ENCODE measurements around the gene BTBD9. TPM values are rescaled to one million over a fixed set of nuclear protein-coding genes. Genes with fewer than 3 reads are reported as not detected.
A peak's percentile ranks its signal among the peaks of the same experiment; 100 is the strongest.

BTBD9 gene
- total RNA-seq, result 10 to 100 TPM in 3 of 4 donors, 1 to 10 TPM in 1; 8.6 to 34.1 (median 30.8) TPM

GRCh38 chr6:38639498-38640215 is at the start of gene BTBD9:
Gene BTBD9 (minus strand): TSS chr6:38639929.
- peak within 1 kb of the TSS; percentile 71 to 89 (median 84) for H3K4me3 ChIP-seq
- in situ Hi-C loops (cut with MboI; ENCODE audit: low pct_ligation_motif_present in 1 of 4, low pct_unique_long_range_greater_than_20kb in 1 of 4, low sequenced_read_pairs in 3 of 4) (no loop called here), intact Hi-C loops (cut with DNase I; ENCODE audit: low total_unique reads) (no loop called here)
- peak; percentile 85 for DNase-seq
- H3K4me1 ChIP-seq, result peaks cover 4 to 31% (median 18%) of the 10 kb centered on the region in 4 donors
- H3K27me3 ChIP-seq, result no peaks in the 10 kb centered on the region
- no peaks in the 10 kb centered on the region for H3K9me3 ChIP-seq
- no peaks in the 10 kb centered on the region for H3K36me3 ChIP-seq
- H3K27ac ChIP-seq, result peak within 1 kb of the TSS; percentile 91 to 95 (median 92)
- 0% methylated on average over 46 of the region's 82 CpGs; no CpG with 5 or more reads in 1 of the 2 donors for WGBS, 2 donors (ENCODE audit: low coverage in 1 of 2)
- TF ChIP-seq CTCF (IDR thresholded peaks at IDR 0.05), result peak in 1 of 5 experiments; percentile 5
- TF ChIP-seq POLR2AphosphoS5 (IDR thresholded peaks at IDR 0.05), result peak; percentile 48 to 61 (median 55)
- TF ChIP-seq EP300 (IDR thresholded peaks at IDR 0.05; ENCODE audit: low read depth), result no peak
- peak; percentile 69 for TF ChIP-seq POLR2A (IDR thresholded peaks at IDR 0.05)

GRCh38 chr6:38688579-38689087 is 48.9 kb upstream of the BTBD9 start:
- H3K27me3 ChIP-seq, result no peaks in the 10 kb centered on the region
- TF ChIP-seq EP300 (IDR thresholded peaks at IDR 0.05; ENCODE audit: low read depth) (no peak), POLR2A (IDR thresholded peaks at IDR 0.05) (no peak), POLR2AphosphoS5 (IDR thresholded peaks at IDR 0.05) (no peak), CTCF (IDR thresholded peaks at IDR 0.05) (no peak)
- peak overlapping the region in 2 of 4 donors; percentile 12 to 31 for H3K27ac ChIP-seq
- peaks cover 0 to 23% (median 8%) of the 10 kb centered on the region in 4 donors for H3K4me1 ChIP-seq
- peak; percentile 27 for DNase-seq
- H3K9me3 ChIP-seq, result no peaks in the 10 kb centered on the region
- no peak overlapping the region for H3K4me3 ChIP-seq
- in situ Hi-C loops (cut with MboI; ENCODE audit: low pct_ligation_motif_present in 1 of 4, low pct_unique_long_range_greater_than_20kb in 1 of 4, low sequenced_read_pairs in 3 of 4) (no loop called here), intact Hi-C loops (cut with DNase I; ENCODE audit: low total_unique reads) (no loop called here)
- H3K36me3 ChIP-seq, result peaks cover 0 to 7% (median 0%) of the 10 kb centered on the region in 4 donors
- 15 to 34% methylated on average over 5 to 6 of the region's 6 CpGs for WGBS, 2 donors (ENCODE audit: low coverage in 1 of 2)

GRCh38 chr6:38687549-38687948 is 47.8 kb upstream of the BTBD9 start:
- no peaks in the 10 kb centered on the region for H3K27me3 ChIP-seq
- DNase-seq, result no peak
- intact Hi-C loops (cut with DNase I; ENCODE audit: low total_unique reads) (no loop called here), in situ Hi-C loops (cut with MboI; ENCODE audit: low pct_ligation_motif_present in 1 of 4, low pct_unique_long_range_greater_than_20kb in 1 of 4, low sequenced_read_pairs in 3 of 4) (no loop called here)
- no peak for TF ChIP-seq CTCF (IDR thresholded peaks at IDR 0.05)
- no peak for TF ChIP-seq POLR2AphosphoS5 (IDR thresholded peaks at IDR 0.05)
- no peak for TF ChIP-seq POLR2A (IDR thresholded peaks at IDR 0.05)
- H3K4me1 ChIP-seq, result peaks cover 0 to 23% (median 8%) of the 10 kb centered on the region in 4 donors
- H3K36me3 ChIP-seq, result peaks cover 0 to 17% (median 3%) of the 10 kb centered on the region in 4 donors
- no peaks in the 10 kb centered on the region for H3K9me3 ChIP-seq
- no peak overlapping the region for H3K4me3 ChIP-seq
- 100% methylated on average over 1 of the region's 1 CpG for WGBS, 2 donors (ENCODE audit: low coverage in 1 of 2)
- no peak overlapping the region for H3K27ac ChIP-seq

GRCh38 chr6:38687043-38687353 is 47.3 kb upstream of the BTBD9 start:
- 93 to 100% methylated on average over 1 to 2 of the region's 2 CpGs for WGBS, 2 donors (ENCODE audit: low coverage in 1 of 2)
- peaks cover 0 to 22% (median 5%) of the 10 kb centered on the region in 4 donors for H3K36me3 ChIP-seq
- no peak overlapping the region for H3K4me3 ChIP-seq
- no peak overlapping the region for H3K27ac ChIP-seq
- no peak for DNase-seq
- no peaks in the 10 kb centered on the region for H3K9me3 ChIP-seq
- no peaks in the 10 kb centered on the region for H3K27me3 ChIP-seq
- intact Hi-C loops (cut with DNase I; ENCODE audit: low total_unique reads) (no loop called here), in situ Hi-C loops (cut with MboI; ENCODE audit: low pct_ligation_motif_present in 1 of 4, low pct_unique_long_range_greater_than_20kb in 1 of 4, low sequenced_read_pairs in 3 of 4) (no loop called here)
- TF ChIP-seq CTCF (IDR thresholded peaks at IDR 0.05) (no peak), POLR2A (IDR thresholded peaks at IDR 0.05) (no peak), POLR2AphosphoS5 (IDR thresholded peaks at IDR 0.05) (no peak), EP300 (IDR thresholded peaks at IDR 0.05; ENCODE audit: low read depth) (no peak)
- peaks cover 0 to 23% (median 8%) of the 10 kb centered on the region in 4 donors for H3K4me1 ChIP-seq

Measured in transverse colon (tissue), 4 donors.